NCI-H748 (cell line): Measurements from ENCODE around the gene SCML2.
A peak's percentile ranks its signal among the peaks of the same experiment; 100 is the strongest.
"Not testable (repeated sequence)": the region's sequence is repeated elsewhere in the genome, so short reads cannot be mapped to it uniquely, and the experiment has no call there.

Experiments used
- DNase-seq: peaks from one replicate; lab custom pipeline; 2025; ENCODE audit not compliant: unreplicated experiment; lab: John Stamatoyannopoulos, UW

SCML2 gene

DNA sequence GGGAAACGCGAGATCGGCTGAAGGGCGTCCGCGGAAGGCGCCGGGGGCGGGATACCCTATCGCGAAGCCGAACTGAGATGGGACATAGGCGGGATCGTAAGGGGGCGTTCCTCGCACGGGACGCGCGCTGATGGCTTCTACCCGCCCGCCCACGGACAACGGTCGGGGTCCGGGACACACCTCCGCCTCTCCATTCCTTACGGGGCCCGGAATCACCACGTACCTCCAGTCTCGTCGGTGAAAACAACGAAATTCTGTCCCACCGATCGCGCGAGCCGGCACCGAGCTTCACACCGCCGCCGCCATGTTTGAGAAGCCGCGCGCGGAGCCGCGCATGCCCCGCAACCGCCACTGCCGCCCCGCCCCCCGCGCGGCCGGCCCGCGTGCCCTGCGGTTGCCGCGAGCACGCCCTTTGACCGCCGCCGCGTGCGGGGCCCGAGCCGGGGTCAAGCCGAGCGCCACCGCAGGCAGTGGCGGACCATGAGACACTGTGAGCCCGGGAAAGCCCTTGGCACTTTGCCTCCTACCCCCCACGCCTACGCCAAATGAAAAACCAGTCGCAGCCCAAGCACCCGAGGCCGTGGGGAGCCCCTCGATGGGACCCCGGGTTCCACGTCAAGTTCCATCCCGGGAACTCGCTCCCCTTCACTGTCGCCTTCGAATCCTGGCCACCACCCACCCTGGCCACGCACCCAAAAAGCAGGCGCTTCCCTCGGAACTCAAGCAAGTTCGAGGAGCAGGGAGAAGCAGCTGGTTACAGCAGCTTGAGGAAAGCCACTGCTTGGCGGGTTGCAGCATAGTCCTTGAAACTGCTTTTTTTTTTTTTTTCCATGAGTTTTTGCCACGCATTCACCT, at the start of gene SCML2:
SCML2 (minus strand) TSS at position 320 of the 855 bp plus-strand sequence. CDS start 20,617 bp downstream, outside the sequence.
- peak; percentile 65 for DNase-seq

DNA sequence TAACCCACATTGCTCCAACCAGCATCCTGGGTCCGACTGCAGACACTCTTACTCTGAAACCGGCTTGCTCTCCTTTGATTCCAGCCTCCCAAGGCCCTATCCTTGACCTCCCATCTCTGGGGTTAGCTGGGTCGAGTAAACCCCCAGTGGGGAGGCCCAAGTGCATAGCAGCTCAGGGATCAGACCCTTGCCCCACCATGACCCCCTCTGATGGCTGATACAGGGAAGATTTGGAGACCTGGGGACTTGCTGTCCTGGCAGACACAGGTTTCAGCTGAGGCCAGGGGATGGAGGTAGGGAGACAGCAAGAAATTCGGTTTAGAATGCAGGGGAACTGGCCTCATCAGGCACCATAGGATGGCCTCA, 47.3 kb upstream of the SCML2 start:
- no peak for DNase-seq

DNA sequence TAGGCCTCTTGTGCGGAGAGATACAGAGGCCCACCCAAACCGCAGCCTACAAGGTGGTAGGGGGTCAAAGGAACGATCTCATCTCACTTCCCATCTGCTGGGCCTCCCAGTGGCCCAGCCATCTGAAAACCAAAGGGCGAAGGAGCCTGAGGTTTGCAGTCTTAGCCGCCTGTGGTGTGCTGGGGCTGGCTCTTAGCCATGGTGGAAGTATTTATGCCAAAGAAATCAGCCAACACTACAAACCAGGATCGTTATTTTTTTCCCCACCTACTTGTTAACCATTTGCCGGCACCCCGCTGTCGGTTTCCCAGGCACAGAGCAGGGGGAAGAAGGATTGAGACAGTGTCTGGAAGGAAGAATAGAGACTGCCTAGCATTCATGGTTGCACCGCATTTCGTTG, 40.0 kb upstream of the SCML2 start:
- no peak for DNase-seq

DNA sequence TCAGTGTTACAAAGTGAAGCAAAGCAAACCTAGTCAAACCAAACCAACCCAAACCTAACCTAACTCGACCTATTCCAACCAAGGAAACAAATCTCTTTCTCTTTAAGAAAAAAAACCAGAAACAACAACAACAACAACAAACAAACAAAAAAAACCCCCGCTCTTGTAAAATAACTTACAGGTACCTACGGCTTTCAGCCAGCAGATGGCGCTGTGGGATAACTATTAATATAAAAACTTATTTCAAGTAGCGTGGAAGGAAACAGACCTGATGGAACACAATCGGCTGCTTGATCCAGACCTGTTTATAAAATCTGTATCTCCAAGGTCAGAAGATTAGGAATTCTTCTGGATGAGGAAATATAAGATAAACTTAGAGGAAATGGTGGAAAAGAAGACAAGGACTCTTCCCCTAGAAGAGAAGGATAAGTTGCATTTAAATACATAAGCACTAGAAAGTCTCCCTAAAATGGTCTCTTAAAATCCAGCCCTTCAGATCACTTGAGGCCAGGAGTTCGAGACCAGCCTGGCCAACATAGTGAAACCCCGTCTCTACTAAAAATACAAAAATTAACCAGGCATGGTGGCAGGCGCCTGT, 36.6 kb upstream of the SCML2 start:
- DNase-seq, result peak; percentile 65

DNA sequence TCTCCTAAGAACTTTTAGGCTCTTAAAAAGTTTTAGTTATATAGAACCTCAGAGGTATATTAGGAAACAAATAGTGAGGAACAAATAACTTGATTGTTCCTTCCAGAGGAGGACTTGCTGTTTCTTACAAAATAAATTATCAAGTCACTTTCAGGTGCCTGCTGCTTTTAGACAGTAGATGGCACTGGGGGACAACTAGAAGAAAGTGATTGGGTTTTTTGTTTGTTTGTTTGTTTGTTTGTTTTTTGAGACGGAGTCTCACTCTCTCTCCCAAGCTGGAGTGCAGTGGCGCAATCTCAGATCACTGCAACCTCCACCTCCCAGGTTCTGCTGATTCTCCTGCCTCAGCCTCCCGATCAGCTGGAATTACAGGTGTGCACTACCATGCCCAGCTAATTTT, 35.5 kb upstream of the SCML2 start:
- DNase-seq, result no peak

DNA sequence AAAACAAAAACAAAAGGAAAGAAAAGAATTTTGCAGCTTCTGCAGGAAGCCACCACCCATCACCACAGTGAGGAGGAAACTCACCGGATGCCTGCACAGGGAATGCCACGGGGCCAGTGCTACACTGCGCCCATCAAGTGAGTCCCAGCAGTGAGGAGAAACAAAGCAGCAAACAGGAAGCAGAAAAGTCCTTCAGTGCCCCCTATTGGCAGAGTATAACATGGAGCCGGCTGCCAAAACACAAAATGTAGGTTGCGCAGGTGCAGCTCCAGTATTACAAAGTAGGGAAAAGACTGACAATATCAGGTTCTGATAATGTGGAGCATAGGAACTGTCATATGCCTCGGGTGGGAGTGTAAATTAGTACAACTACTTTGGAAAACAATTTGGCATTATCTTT, 23.3 kb upstream of the SCML2 start:
- peak; percentile 66 for DNase-seq

DNA sequence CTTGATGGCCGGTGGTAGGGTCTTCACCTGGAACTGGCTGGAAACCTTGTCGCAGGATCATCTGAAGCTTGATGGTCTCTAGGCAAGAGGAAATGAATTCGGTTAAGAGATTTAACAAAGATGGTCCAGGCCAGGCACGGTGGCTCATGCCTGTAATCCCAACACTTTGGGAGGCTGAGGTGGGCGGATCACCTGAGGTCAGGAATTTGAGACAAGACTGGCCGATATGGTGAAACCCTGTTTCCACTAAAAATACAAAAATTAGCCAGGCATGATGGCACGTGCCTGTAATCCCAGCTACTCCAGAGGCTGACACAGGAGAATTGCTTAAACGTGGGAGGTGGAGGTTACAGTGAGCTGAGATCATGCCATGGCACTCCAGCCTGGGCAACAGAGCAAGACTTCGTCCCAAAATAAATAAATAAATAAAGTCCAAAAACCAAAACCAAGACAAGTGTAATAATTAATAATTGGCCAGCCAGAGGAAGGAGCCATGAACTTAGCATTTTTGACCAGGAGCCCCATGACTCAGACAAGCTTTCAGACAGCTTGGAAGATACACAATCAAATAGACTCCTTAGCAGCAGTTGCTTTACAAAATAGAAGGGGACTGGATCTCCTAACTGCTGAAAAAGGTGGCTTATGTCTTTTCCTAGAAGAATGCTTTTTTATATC, 20.8 kb upstream of the SCML2 start:
- not testable (repeated sequence) for DNase-seq

DNA sequence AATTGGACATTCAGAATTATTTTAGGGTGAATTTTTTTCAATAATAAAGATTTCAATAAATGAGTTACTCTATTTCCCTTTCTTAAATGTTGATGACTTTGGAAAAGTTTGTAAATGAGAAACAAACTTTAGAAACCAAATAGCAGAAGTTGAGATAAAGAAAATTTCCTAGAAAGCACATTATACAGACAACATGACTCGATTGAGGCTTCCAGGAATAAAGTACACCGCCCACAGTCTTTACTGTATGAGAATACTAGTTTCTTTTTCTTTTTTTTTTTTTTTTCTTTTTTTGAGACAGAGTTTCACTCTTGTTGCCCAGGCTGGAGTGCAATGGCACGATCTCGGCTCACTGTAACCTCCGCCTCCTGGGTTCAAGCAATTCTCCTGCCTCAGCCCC, 14.6 kb upstream of the SCML2 start:
- not testable (repeated sequence) for DNase-seq

DNA sequence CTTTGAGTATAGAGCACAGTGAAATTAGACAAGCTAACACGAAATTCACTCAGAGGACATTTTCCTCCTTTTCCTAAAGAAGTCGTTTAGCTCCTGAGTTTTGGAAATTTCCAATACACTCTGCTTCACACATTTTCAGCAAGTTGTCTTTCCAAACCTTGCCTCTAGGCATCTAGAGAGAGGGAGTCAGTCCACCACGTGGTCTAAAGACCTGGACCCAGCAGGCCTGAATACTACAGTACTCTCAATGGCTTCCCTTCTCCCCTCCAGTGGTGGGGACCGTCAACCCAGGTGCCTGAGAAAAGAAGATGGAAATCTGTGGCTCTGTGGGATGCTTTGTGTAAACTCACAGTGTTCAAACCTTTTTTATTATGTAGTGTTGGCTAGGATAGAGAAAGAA, 13.9 kb upstream of the SCML2 start:
- no peak for DNase-seq

DNA sequence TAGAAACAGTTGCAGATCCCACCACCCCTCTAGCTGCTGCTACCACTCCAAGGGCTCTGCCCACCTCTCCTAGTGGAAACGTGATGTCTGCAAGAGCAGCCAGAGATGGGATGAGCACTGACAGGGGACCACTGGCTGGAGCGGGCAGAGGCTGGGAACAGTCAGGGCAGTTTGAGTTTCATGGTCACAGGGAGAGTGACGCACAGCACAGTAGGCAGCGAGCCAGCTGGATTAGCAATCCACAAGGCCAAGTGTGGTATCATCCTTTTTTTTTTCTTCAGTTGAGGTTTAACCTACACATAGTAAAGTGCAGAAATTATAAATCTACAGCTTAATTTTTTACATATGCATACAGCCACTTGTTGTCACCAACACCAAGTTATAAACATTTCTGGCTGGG, 6.4 kb upstream of the SCML2 start:
- no peak for DNase-seq

DNA sequence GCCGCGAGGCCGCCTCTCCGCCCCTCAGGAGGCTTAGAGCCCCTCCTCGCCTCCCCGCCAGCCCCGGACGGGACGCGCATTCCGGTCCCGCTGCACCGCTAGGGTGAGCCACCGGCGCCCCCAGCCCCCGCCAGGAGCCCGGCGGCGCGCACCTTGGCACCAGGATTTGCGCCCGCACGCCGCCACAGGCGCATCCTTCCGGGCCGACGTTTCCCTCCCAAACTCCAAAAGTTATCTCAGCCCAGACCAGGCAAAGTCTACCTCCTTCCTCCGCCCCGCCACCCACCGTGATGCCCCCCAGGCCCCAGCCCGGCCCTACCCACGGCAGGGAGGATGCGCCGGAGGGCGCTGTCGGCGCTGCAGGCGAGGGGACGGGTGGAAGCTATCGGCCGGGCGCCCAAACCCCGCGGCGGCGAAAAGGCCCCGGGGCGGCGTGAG, 538 bp downstream of the SCML2 start:
- peak; percentile 57 for DNase-seq

DNA sequence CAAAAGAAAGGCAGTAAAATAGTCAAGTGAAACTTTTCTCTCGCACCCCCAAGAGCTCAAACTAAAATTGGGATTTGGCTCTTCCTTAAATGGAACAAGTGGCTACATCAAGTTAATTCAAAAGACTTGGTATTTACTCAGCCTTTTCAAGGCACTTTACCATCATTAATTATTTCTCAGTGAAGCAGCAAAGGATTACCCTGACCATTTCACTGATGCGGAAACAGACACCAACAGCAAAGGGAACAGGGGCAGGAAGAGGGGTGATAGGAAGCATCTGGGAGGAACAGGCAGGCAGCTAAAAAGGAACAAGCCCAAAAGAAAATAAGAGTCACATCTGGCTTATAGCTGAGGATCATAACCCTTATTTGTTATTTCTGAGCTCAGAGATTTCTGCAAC, 2.7 kb downstream of the SCML2 start:
- no peak for DNase-seq

DNA sequence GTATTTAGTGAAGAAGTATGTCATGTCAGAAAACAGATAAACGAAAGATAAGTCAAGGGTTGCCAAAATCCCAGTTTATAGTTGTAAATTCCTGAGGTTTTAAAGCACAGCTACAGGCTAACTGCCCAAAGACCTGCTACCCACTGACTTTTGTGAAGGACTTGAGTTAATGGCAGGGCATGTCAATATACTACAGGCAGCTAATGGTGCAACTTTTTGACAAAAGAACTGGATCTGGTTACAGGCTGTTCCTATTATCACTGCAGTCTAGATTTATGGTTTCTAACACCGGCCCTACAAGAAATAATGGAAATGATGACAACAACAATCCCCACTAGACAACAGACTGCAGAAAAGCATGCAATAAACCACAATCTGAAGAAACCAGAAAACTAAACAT, 6.4 kb downstream of the SCML2 start:
- peak; percentile 74 for DNase-seq

DNA sequence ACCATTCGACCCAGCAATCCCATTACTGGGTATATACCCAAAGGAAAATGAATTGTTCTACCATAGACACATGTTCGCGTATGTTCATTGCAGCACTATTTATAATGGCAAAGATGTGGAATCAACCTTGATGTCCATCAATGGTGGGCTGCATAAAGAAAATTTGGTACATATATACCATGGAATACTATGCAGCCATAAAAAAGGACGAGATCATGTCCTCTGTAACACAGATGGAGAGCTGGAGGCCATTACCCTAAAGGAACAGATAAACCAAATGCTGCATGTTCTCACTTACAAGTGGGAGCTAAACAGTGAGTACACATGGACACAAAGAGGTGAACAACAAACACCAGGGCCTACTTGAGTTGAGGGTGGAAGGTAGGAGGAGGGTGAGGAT, 45.1 kb downstream of the SCML2 start:
- DNase-seq, result no peak

DNA sequence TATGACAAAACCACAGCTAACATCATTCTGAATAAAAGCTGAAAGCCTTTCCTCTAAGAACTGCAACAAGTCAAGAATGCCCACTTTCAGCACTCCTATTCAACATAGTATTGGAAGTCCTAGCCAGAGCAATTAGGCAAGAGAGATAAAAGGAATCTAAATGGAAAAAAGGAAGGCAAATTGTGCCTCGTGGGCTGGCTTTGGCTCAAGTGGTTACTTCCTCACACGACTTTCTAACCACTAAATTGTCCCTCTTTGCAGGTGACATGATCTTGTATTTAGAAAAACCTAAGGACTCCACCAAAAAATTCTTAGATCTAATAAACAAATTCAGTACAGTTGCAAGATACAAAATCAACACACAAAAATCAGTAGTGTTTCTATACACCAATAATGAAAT, 57.2 kb downstream of the SCML2 start:
- no peak for DNase-seq

DNA sequence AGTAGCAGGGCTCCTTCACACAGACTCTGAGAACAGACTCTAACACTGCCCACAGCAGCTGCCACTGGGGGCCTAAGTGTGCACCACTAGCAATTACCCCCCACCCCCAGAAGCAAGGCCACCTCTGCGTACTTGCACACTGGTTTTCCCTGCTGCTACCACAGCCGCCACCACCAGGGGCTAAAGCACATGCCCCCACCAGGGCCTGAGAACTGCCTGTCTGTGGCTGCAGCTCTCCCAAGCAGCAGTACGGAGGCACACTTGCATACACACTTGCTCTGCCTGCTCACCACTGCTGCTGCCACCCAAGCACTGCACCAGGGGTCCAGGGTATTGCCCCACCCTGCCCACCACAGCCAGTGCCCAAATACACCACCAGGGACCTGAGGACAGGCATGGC, 59.6 kb downstream of the SCML2 start:
- DNase-seq, result no peak

DNA sequence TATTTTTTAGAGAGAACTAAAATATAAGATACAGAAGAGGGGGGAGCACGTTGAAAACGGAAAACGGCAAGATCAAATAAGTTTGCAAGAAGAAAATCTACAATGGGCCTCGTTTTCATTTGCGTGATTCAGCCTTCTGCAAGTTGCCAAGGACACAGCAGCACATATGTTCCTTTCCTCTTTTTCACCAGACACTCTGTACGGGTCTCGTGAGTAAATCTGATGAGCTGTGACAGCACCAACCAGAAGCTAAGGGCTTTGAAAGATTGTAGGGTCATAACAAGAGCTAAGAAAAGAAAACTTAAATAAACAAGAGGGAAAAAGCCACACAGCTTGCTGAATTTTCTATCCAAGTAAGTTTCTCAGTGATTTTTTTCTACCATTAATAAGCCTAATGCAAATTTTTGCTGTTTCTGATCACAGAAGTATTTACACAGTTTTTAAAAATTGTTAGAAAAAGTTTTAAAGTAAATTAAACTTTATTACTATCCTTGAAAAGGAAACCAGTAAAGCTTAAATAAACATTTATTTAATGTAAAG, 63.4 kb downstream of the SCML2 start:
- no peak for DNase-seq

DNA sequence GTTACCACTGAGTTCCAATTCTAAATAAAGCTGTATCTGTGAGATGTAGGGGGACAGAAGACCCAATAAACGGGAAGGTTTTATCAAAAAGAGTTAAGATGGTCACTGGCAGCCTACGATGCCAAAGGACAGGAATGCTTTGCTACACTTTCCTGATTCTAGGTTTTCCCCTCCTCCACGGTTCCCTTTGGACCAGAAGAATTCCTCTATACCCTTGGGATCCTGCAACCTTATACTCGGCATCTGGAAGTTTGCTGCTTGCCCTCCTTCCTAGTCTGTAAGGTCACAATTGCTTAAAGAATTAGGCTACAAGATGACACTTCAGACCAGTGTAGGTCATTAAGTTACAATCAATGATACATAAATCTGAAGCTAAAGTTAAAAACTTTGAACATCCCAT, 64.3 kb downstream of the SCML2 start:
- DNase-seq, result no peak

DNA sequence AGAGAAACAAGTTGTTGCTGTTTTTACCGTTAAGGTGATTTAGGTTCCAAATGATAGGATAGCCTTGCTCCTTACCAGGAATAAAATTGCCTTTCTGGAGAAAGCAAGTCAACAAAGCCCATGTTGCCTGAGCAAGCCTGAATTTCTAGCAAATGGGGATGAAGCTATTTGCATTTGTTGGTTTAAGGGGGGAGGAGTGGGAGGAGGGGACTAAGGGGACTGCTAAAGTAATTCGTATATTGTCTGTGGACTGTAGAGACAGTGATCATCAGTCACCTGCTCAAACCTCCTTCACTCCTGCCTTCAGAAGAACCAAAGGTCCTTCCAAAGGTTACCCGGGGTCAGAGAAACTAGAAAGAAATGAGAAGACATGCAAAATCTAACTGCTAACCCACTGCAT, 65.8 kb downstream of the SCML2 start:
- no peak for DNase-seq

DNA sequence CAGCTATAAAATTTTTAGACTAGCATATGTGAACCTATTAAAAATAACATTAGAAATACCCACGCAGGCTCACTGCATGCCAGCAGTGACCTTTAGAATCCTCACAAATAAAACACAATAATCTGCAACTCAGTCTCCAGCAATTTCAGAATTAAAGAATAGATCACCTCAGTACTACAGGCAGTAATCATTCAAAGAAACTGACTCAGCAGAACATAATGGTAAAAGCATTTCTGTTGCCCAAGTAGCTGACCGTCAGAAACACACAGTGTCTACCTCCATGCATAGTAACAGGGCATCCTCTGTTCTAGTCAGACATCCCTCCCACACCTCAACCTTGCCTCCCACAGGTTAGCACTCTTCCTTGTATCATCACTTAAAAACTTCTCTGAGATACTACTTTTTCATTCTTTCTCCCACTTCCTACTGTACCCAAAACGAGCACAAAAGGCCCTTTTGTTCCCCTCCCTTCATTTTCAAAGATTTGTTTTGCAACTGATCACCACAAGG, 68.1 kb downstream of the SCML2 start:
- DNase-seq, result no peak

DNA sequence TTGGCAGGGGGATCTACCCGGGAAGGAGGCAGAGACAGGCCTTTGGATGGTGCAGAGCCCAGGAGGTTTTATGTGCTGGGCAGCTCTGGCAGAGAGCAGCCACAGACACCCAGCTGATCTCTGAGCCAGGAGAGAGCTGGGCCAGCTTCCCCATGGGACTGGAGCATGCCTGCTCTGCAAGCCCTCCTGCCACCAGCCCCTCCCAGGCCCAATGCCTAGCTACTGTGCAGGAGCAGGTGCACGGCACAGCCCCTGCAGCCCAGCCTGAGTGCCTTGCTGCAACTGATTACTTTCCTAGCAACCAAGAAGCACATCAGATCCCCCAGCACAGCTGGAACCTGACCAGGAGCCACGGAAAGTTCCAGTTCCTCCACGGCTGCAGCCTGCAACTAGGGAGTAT, 76.0 kb downstream of the SCML2 start:
- no peak for DNase-seq

DNA sequence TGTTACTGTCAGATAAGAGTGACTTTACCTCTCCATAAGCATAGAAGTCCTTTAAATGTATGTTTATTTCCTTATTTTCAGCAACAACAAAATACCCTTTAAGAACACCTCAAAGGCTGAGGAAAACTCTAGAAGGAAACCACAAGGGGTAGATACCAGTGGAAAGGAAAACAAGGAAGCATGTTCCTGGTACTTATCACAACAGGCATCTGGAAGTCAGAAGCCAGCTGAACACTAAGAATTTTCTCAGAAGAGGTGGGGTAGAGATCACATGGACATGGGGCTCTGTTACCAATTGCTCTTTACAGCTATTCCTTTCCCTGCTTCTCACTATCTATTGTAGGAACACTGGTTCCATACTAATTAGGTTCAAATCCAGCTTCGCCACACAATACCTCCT, 82.3 kb downstream of the SCML2 start:
- no peak for DNase-seq
